T-helper 17 cell (primary cell): ENCODE measurements around the gene ALMS1. TPM values are rescaled to one million over a fixed set of nuclear protein-coding genes. Genes with fewer than 3 reads are reported as not detected.

Experiments used
- ATAC-seq: fragments of 150-1000 bp; cut with Tn5 transposase; 2 replicates; pipeline ENCODE4 v1.10.0; 2021; ENCODE audit warnings: mild to moderate bottlenecking, moderate library complexity
- DNase-seq, 3 donors: peaks; one replicate each; pipeline versions ENCODE4 v3.0.0 to v3.0.0-alpha.2; 2020 to 2021
- H3K9me3 ChIP-seq: one replicate; pipeline ENCODE4 v1.7.0; 2013; ENCODE audit warnings: low read length, mild to moderate bottlenecking; ENCODE audit not compliant: control insufficient read depth, poor library complexity, severe bottlenecking
- H3K27ac Mint-ChIP-seq: one replicate; pipeline ENCODE4 v1.8.0; 2022; ENCODE audit warnings: mild to moderate bottlenecking, moderate library complexity, mixed read lengths
- H3K27me3 Mint-ChIP-seq: one replicate; pipeline ENCODE4 v1.8.0; 2022; ENCODE audit warnings: mixed read lengths
- H3K36me3 Mint-ChIP-seq: one replicate; pipeline ENCODE4 v1.8.0; 2022; ENCODE audit warnings: low read depth, mixed read lengths
- H3K4me1 Mint-ChIP-seq: one replicate; pipeline ENCODE4 v1.8.0; 2022; ENCODE audit warnings: mild to moderate bottlenecking, mixed read lengths
- H3K4me3 Mint-ChIP-seq: one replicate; pipeline ENCODE4 v1.8.0; 2022; ENCODE audit warnings: mild to moderate bottlenecking, moderate library complexity, mixed read lengths
- total RNA-seq, 4 donors: library from RNA in 2 of 4; stranded (reverse) in 2 of 4; gene quantifications; one replicate each; pipeline ENCODE4 v1.2.3 and lab custom pipeline; 2022 to 2026

ALMS1 gene
- total RNA-seq, 2 donors from 2014 or later: 22.3 to 26.6 TPM

GRCh38 chr2:73654175-73654574 lies 268.5 kb downstream of the ALMS1 start:
- H3K9me3 ChIP-seq: no peaks in the 10 kb centered on the region
- no peak overlapping the region for H3K4me3 Mint-ChIP-seq
- DNase-seq (no peak), ATAC-seq (no peak)
- H3K36me3 Mint-ChIP-seq: no peaks in the 10 kb centered on the region
- H3K27ac Mint-ChIP-seq: no peak overlapping the region
- H3K27me3 Mint-ChIP-seq: peaks cover 6% of the 10 kb centered on the region
- no peaks in the 10 kb centered on the region for H3K4me1 Mint-ChIP-seq

Other genes with a start within 250 kb of the ALMS1 start
- gene NOTO, start 183.3 kb upstream of the ALMS1 start, total RNA-seq: not detected
- gene SMYD5, start 171.6 kb upstream of the ALMS1 start, total RNA-seq: 10 to 100 TPM; 31.9 to 37.0 TPM
- gene PRADC1, start 152.6 kb upstream of the ALMS1 start, total RNA-seq: 1 to 10 TPM; 4.7 to 5.9 TPM
- gene CCT7, start 151.5 kb upstream of the ALMS1 start, total RNA-seq: 100 to 1,000 TPM; 132 to 152 TPM
- gene FBXO41, start 101.4 kb upstream of the ALMS1 start, total RNA-seq: 10 to 100 TPM; 13.3 to 13.5 TPM
- gene EGR4, start 92.3 kb upstream of the ALMS1 start, total RNA-seq: under 1 TPM; 0.52 to 0.70 TPM